Measurements from ENCODE around the gene GNG7.
"Not testable (repeated sequence)": the region's sequence is repeated elsewhere in the genome, so short reads cannot be mapped to it uniquely, and the experiment has no call there.

The GNG7 gene

DNA sequence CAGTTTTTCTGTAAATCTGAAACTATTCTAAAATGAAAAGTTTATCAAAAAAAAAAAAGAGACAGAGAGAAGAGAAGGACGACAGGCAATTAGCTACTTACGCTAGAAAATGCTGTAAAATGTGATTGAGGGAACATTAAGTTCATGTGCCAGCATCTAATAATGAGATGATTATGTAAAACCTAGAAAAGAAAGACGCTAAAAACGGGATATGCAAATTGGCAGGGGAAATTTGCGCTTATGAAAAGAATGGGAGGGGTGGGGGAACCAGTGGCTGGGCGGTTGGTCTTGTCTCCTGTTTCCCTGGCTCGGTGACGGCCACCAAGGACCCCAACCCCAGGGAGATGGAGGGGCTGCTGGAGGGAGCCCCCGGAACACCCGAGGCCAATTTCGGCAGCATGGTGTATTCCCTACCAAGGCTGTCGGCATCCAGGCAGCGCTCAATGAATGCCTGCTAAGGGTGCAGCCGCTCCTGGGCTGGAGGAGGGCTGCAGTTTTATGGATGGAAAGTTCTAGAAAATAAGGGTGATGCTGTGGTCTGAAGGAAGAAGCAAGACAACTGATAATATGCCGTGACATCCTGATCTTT is 34.2 kb downstream of the GNG7 start:
- DNase-seq, result no peak

- DNase-seq, result not testable (repeated sequence)
These were observed 35.1 kb downstream of the GNG7 start for GRCh38 chr19:2667349-2667748.

GRCh38 chr19:2666344-2666994 is 36.0 kb downstream of the GNG7 start:
- no peak for DNase-seq

DNA sequence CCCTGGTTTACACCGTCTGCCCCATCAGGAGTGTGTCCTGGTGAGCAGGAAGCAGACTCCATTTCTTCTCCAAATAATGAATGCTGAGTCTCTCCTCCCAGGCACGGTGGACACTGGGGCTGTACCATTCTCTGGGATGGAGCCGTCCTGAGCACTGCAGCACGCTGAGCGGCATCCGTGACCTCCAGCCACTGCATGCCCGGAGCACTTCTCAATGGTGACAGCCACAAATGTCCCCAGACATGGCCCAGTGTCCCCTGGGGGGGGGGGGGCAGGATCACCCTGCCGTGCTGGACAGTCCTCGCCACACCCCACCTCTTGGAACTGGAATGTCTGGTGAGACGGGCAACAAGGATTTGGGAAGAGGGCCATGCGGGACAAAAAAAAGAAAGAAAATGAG is 37.4 kb downstream of the GNG7 start:
- DNase-seq, result no peak

DNA sequence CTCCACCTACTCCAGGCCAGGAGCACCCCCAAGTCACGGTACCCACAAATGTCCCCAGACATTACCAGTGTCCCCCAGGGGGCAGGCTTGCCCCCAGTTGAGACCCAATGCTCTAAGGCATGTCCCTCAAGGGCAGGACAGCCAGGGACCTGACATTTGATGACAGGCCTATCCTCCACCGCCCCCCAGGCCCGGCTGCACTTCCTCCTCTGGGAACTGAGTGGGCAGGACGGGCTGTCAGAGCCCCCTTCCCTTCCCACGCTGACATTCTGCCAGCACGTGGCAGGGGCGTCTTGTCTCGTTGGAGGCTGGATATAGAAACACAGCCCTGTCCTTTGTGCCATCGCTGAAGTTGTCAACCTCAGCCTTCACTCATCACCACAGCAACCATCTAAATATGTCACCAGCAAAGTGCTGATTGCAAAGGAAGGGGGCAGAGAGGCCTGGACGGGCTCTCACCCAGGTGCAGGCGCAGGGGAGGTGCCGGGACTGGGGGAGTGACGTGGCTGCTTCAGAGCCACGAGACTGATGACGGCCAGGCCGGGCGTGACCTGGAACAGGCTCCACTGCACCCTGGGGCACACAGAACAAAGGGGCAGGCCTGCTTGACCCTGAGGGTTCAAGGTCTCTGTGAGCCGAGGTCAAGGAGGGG is 38.4 kb downstream of the GNG7 start:
- DNase-seq, result no peak

DNA sequence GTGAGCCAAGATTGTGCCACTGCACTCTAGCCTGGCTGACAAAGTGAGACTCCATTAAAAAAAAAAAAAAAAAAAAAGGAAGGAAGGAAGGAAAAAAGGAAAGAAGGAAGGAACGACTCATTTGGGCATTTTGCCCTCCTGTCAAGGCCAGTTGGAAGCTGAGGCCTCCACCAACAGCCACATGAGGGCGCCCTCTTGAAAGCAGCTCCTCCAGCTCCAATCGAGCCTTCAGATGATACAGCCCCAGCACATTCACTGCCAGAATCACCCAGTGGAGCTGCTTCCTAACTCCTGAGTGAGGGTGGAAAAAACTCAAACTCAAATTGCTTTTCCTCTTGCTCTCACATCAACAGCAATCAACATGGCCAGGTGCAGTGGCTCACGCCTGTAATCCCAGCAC is 40.9 kb downstream of the GNG7 start:
- peak in 1 of 2 donors; percentile 12 for DNase-seq

- DNase-seq, result no peak
These were observed 42.5 kb downstream of the GNG7 start for GRCh38 chr19:2659856-2660432.

DNA sequence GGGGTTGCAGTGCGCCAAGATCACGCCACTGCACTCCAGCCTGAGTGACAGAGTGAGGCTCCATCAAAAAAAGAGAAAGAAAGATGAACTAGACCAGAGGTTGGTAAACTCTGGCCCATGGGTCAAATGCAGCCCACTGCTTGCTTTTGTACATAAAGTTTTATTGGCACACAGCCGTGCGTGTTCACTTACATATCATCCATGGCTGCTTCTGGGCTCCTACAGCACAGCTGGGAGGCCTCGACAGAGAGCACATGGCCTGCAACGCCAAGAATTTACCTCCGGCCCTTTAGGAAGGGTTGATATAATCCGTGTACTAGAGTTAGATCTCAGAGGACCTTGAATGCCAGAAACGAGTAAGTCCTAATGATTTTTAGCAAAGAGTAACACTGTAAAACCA is 46.0 kb downstream of the GNG7 start:
- DNase-seq, result no peak

DNA sequence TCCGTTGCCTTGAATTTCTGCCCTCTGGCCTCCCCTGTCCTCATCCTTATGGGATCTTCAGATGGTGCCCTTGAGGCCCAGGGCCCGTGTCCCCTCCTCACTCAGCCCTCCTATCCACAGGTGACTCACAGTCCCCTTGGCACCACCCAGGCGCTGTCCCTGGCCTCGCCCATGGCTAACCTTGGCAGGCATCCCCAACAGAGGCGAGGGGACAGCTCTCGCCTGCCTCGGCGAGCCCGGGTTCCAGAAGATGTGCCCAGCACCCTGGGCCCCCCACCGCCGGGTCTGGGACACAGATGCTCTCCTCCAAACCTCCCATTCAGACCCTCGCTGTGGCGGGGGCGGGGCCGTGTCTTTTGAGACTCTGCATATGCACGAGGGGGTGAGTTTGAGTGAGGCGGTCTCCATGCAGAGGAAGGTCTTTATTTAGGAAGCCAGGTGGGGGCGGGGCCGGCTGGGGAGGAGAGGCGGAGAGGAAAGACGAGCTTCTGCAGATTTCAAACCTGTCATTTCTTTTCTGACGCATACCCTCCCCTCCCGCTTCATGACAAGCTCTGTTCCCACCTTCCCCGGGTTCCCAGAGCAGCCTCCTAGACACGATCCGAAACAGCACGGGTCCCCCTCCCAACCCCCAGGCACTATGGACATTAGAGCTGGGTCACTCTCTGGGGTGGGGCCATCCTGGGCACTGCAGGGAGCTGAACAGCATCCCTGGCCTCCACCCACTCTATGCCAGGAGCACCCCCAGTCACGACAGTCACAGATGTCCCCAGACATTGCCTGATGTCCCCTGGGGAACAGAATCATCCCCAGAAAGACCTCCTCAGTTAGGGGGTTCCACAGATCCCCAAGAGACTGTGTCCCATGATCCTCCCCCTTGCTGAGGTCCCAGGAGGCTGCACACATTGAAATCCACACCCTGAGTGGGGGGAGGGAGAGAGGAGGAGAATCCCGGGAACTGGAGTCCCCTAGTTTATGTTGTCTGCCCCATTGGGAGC is 48.5 kb downstream of the GNG7 start:
- DNase-seq, result no peak

GRCh38 chr19:2653218-2653617 is 49.3 kb downstream of the GNG7 start:
- no peak for DNase-seq

DNA sequence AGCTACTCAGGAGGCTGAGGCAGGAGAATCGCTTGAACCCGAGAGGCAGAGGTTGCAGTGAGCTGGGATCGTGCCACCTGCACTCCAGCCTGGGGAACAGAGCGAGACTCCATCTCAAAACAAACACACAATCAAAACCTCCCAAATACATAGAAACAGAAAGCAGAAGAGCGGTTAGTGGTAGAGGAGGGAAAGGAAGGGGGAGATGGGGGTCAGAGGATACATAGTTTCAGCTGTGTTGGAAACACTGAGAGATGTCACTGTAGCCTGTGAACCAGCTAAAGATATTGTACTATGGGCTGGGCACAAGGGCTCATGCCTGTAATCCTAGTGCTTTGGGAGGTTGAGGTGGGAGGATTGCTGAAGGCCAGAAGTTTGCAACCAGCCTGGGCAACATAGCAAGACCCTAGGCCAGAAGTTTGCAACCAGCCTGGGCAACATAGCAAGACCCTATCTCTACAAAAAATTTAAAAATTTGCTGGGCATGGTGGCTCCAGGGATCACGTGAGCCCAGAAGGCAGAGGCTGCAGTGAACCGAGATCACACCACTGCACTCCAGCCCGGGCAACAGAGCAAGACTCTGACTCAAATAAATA is 49.9 kb downstream of the GNG7 start:
- DNase-seq, result no peak

GRCh38 chr19:2651002-2651733 is 51.3 kb downstream of the GNG7 start:
- not testable (repeated sequence) for DNase-seq

DNA sequence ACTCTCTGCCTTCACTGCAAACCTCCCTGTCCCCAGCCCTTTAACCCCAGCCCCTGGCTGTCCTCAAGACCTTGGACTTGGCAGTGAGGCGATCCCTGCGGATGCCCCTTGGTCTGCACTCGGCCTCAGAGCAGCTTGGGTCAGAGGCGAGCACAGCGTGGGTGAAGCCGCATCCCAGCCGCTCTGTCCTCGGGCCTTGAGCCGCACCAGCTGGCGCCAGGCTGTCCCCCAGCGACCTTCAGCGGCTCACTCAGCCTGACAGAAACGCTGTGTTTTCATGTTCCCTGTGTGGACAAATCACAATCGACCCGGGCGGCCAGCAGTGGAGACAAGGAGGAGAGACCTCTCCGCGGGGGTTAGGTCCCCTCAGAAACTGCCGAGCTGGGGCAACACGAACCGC is 52.0 kb downstream of the GNG7 start:
- no peak for DNase-seq

- peak; percentile 74 to 78 for DNase-seq
These were observed 54.0 kb downstream of the GNG7 start for GRCh38 chr19:2648528-2648937.

DNA sequence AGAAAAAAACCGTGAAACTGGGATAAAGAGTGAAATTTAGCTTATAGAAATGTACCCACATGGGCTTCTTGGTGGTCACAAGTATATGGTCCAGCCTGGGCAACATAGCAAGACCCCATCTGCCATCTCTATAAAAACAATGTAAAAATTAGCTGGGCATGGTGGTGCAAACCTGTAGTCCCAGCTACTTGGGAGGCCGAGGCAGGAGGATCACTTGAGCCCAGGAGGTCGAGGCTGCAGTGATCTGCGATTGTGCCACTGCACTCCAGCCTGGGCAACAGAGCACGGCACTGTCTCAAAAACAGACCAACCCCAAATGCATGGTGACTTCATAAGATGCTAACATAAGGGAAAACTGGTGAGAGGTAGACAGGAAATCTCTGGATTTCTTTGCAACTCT is 54.4 kb downstream of the GNG7 start:
- DNase-seq, result no peak

DNA sequence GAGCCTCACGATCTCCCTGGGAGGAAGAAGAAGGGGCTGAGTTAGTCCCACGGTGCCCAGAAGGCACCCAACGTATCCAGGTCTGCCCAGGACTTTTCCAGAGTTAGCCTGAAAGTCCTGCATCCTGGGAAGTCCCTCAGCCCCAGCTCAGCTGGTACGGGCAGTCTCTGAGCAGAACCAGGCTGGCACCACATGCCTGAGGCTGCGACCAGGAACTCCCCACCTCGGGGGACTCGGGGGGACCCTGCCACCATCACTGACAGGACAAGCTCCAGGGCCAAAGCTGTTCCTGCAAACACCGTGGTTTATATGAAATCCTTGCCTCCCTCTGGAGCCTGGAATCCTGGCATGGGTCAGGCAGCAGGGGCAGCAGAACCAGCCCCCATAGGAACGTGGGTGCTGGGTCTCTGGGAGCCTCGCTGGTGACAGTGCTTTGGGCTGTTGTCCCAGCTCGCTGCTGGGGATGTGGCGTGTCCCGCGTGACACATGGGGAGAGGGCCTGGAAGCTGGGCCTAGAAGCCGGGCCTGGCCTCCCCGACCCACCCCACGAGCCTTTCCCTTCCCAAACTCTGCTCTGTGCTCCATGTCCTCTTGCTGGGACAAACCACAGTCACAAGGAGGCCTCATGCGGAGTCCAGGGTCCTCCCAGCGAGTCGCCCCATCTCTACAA is 55.5 kb downstream of the GNG7 start:
- DNase-seq, result no peak

GRCh38 chr19:2645826-2646225 is 56.7 kb downstream of the GNG7 start:
- DNase-seq, result no peak

GRCh38 chr19:2643123-2643737 is 59.3 kb downstream of the GNG7 start:
- not testable (repeated sequence) for DNase-seq

GRCh38 chr19:2641332-2641698 is 61.2 kb downstream of the GNG7 start:
- no peak for DNase-seq

GRCh38 chr19:2640563-2641331 is 61.7 kb downstream of the GNG7 start:
- no peak for DNase-seq
